ENCODE data around the gene ZNF491.
A peak's percentile ranks its signal among the peaks of the same experiment; 100 is the strongest.
"Not testable (repeated sequence)": the region's sequence is repeated elsewhere in the genome, so short reads cannot be mapped to it uniquely, and the experiment has no call there.

ZNF491 gene

GRCh38 chr19:11798391-11799330 is at the start of gene ZNF491:
ZNF491 (plus strand) TSS chr19:11798523; CDS start chr19:11805954, 7,431 bp downstream.
- DNase-seq (ENCODE audit: low spot score) = peak; percentile 97

GRCh38 chr19:11749751-11750150 is 48.6 kb upstream of the ZNF491 start:
- DNase-seq (ENCODE audit: low spot score) = no peak

- DNase-seq (ENCODE audit: low spot score) = no peak
Observed at GRCh38 chr19:11752244-11752736, 46.0 kb upstream of the ZNF491 start.

GRCh38 chr19:11754663-11755062 is 43.7 kb upstream of the ZNF491 start:
- no peak for DNase-seq (ENCODE audit: low spot score)

GRCh38 chr19:11756965-11757364 is 41.4 kb upstream of the ZNF491 start:
- no peak for DNase-seq (ENCODE audit: low spot score)

GRCh38 chr19:11759805-11760204 is 38.5 kb upstream of the ZNF491 start:
- no peak for DNase-seq (ENCODE audit: low spot score)

- no peak for DNase-seq (ENCODE audit: low spot score)
Observed at GRCh38 chr19:11763117-11763516, 35.2 kb upstream of the ZNF491 start.

GRCh38 chr19:11763611-11764010 is 34.7 kb upstream of the ZNF491 start:
- DNase-seq (ENCODE audit: low spot score) = no peak

- peak; percentile 97 for DNase-seq (ENCODE audit: low spot score)
Observed at GRCh38 chr19:11766597-11767591, 31.4 kb upstream of the ZNF491 start, which contains the start of gene ZNF441. ZNF441 (plus strand) TSS chr19:11767000; CDS start chr19:11767194, 194 bp downstream.

GRCh38 chr19:11767633-11768133 is 30.6 kb upstream of the ZNF491 start:
- peak; percentile 56 for DNase-seq (ENCODE audit: low spot score)

- DNase-seq (ENCODE audit: low spot score) = no peak
Observed at GRCh38 chr19:11769995-11770394, 28.3 kb upstream of the ZNF491 start.

- DNase-seq (ENCODE audit: low spot score) = not testable (repeated sequence)
Observed at GRCh38 chr19:11771520-11771919, 26.8 kb upstream of the ZNF491 start.

- DNase-seq (ENCODE audit: low spot score) = not testable (repeated sequence)
Observed at GRCh38 chr19:11776669-11777068, 21.7 kb upstream of the ZNF491 start.

- DNase-seq (ENCODE audit: low spot score) = no peak
Observed at GRCh38 chr19:11780431-11781020, 17.8 kb upstream of the ZNF491 start.

GRCh38 chr19:11781295-11782057 is 16.8 kb upstream of the ZNF491 start:
- no peak for DNase-seq (ENCODE audit: low spot score)

GRCh38 chr19:11783767-11784166 is 14.6 kb upstream of the ZNF491 start:
- no peak for DNase-seq (ENCODE audit: low spot score)

- no peak for DNase-seq (ENCODE audit: low spot score)
Observed at GRCh38 chr19:11784356-11784755, 14.0 kb upstream of the ZNF491 start.

- no peak for DNase-seq (ENCODE audit: low spot score)
Observed at GRCh38 chr19:11787536-11787935, 10.8 kb upstream of the ZNF491 start.

- DNase-seq (ENCODE audit: low spot score) = no peak
Observed at GRCh38 chr19:11792942-11793341, 5.4 kb upstream of the ZNF491 start.

- DNase-seq (ENCODE audit: low spot score) = peak; percentile 91
Observed at GRCh38 chr19:11797491-11797890, 832 bp upstream of the ZNF491 start.

Measured in AG20443 (cell line).